Fibroblast of villous mesenchyme (primary cell): ENCODE results near the gene CDC42EP3. TPM values are rescaled to one million over a fixed set of nuclear protein-coding genes. Genes with fewer than 3 reads are reported as not detected.

ENCODE experiments used
- DNase-seq: peaks from one replicate; pipeline ENCODE4 v3.0.0-alpha.2; 2010; ENCODE audit warnings: low read depth
- H3K4me3 ChIP-seq: 2 replicates; pipeline ENCODE4 v1.5.1; 2011; ENCODE audit warnings: low read depth, mild to moderate bottlenecking, low read length
- total RNA-seq: library from RNA; depleted of rRNA; stranded (reverse); fragments of >200 nt; gene quantifications from 2 replicates; pipeline ENCODE4 v1.2.3, GENCODE V29; 2012
- TF ChIP-seq, protein P1 (sequence below): IDR thresholded peaks from 2 replicates; pipeline ENCODE4 v1.5.1; 2012; ENCODE audit warnings: low read depth, mild to moderate bottlenecking, low read length; ENCODE audit not compliant: insufficient read depth

The CDC42EP3 gene
- total RNA-seq, 1 donor = 132 TPM

DNA sequence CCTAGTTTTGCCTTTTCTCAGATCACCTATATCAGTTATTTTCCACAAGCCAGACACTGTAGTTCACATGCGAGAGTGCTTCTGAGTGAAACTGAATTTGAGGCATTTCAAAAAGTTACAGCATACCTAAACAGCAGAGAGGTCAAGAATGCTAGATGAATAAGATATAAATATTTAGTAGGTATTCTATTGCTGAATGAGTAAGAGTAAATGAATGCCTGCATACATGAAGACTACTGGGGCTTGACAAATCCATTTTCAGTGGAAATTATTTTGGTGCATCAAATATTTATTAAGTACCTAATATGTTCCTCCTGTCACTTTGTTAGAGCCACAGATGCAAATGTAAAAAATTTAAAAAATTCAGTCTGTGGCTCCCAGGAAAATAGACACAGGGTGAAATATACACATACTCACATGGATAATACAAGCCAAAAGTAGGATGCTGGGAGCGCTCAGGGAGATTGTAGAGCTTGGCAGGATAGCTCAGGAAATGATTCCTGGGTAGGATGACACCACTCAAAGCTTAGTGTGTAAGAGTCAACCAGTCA, 27.6 kb upstream of the CDC42EP3 start:
- peak; percentile 54 for DNase-seq
- TF ChIP-seq, protein P1, sequence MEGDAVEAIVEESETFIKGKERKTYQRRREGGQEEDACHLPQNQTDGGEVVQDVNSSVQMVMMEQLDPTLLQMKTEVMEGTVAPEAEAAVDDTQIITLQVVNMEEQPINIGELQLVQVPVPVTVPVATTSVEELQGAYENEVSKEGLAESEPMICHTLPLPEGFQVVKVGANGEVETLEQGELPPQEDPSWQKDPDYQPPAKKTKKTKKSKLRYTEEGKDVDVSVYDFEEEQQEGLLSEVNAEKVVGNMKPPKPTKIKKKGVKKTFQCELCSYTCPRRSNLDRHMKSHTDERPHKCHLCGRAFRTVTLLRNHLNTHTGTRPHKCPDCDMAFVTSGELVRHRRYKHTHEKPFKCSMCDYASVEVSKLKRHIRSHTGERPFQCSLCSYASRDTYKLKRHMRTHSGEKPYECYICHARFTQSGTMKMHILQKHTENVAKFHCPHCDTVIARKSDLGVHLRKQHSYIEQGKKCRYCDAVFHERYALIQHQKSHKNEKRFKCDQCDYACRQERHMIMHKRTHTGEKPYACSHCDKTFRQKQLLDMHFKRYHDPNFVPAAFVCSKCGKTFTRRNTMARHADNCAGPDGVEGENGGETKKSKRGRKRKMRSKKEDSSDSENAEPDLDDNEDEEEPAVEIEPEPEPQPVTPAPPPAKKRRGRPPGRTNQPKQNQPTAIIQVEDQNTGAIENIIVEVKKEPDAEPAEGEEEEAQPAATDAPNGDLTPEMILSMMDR = no peak
- no peak overlapping the region for H3K4me3 ChIP-seq

DNA sequence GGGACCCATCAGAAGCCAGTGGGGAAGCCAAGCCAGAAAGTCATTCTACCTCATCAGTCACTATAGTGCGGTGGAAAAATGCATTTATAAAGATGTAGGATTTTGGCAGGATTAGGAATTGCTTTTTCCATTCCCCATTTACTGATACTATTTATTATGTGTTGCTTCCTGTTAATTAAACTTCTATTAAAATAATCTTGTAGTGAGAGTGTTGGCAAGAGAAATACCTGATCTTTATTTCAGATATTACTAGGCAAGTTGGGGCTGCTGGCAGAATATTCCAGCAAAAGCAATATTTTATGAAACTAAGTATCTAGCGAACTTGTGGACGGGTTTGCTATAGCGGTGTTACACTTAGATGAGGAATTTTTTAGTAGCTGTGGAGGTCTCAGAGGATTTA, 23.9 kb upstream of the CDC42EP3 start:
- H3K4me3 ChIP-seq = no peak overlapping the region
- TF ChIP-seq, protein P1 = no peak
- DNase-seq = no peak

DNA sequence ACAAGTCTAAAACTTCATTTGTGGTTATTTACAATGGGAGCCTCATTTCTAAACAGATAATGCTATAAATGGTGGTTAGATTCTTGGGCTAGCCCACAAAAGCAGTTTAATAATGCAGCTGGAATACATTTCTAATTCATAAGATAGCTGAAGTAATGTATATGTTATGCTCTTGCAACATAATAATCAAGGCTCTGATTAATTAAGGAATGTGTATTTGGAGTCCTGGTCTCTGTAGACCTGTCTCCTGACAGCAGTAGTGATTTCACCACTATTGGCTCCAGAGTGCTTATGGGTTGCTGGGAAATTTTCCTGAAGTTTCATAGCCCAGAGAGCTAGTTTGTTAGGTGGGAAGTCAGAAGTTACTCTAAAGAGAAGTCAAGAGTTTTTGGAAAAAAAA, 21.3 kb upstream of the CDC42EP3 start:
- TF ChIP-seq, protein P1 = no peak
- DNase-seq = peak; percentile 53

DNA sequence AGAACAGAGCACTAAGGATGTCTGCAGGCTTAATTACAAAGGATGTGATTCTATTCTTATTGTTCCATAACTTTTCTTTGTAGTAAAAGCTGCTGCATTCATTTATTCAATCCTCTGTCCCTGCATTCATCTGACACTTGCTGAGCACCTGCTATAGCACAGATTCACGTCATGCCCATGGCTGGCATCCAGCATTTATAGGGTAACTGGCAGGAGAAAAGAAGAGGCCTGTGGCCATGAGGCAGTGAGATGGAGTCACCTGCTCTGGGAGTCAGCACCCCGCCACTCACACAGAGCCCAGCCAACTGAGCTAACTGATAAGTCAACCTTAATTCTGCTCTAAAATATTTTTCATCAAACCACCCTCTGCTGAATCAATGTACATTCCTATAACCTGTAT, 18.3 kb upstream of the CDC42EP3 start:
- TF ChIP-seq, protein P1 = no peak

More for the DNA sequence above, 21.3 kb upstream of the CDC42EP3 start:
- H3K4me3 ChIP-seq = no peak overlapping the region

DNA sequence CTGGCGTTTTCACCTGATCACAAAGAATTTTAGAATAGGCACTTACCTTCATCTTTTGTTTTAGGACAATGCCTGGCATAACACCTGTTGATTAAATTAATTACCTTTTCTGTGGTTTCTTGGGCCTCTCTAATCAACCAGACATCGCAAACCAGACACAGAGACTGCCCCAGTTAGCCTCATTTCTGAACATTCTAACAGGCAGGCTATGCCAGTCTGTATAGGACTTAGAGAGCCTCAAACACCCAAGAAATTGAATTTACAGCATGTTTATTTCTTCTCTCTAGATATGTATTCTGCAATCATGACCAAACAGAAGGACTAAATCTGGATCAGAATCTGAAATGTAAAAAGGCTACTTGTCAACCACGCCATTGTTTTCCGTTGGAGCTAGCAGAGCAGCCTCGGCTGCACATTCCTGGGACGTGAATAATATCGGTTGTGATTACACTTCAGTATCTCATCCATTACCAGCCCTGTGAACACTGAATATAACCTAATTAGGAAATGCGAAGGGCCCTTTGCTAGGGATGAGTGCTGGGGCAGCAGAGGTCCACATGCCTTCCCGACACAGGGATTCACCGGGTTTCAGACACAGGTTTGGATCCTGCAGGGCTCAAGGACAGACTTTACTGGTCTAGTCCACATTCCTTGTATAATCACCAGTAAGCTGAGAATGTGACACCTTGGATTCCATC, 17.5 kb upstream of the CDC42EP3 start:
- DNase-seq = peak; percentile 82
- no peak overlapping the region for H3K4me3 ChIP-seq
- TF ChIP-seq, protein P1 = no peak

More for the DNA sequence above, 18.3 kb upstream of the CDC42EP3 start:
- DNase-seq = no peak
- no peak overlapping the region for H3K4me3 ChIP-seq

DNA sequence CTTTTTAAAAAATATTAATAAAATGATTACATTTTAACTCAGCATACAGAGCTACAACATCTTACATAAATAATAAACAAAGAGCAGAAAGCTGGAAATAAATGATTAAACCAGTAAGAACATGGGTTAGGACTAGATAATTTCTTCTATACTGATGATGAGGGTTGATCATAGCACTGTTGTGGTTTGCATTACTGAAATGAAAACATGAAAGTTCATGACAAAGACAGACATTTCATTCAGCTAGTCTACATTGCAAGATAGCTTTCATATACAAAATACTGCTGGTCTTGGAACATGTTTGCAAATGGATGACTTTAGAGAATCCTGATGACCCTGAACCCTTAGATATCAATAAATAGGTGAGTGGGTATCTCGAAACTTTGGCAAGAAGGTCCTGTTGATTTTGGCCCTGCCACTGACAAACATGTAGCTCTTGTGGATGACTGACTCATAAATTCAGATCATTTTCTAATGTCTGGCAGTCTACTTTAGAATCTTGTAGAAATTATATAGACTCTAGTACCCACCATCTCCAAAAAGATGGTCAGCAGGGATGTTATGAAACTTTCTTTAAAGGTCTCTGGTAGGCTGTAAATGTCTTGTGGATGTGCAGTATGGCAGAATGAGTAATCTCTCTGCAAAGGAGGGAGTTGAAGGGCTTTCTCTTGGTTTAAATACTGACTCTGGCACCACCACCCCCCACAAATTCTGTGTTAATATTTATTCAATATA, 15.5 kb upstream of the CDC42EP3 start:
- TF ChIP-seq, protein P1 = no peak
- no peak for DNase-seq
- H3K4me3 ChIP-seq = no peak overlapping the region
